Thyroid gland (tissue), 4 donors: Measurements from ENCODE around the gene SS18L1. TPM values are rescaled to one million over a fixed set of nuclear protein-coding genes. Genes with fewer than 3 reads are reported as not detected.

Source experiments
- DNase-seq, 2 donors: peaks; one replicate each; pipeline ENCODE4 v3.0.0-alpha.2; 2019
- H3K27ac ChIP-seq, 3 donors: fragments of 200-600 bp; sonication (generic); 1 replicate in 2 of 3; 2 replicates in 1 of 3; pipeline ENCODE4 v1.5.1; 2016 to 2019; ENCODE audit warnings: mild to moderate bottlenecking in 1 of 3, moderate library complexity in 1 of 3
- H3K27me3 ChIP-seq: fragments of 200-600 bp; sonication (generic); one replicate; pipeline ENCODE4 v1.5.1; 2019
- H3K36me3 ChIP-seq, 2 donors: fragments of 200-600 bp; sonication (generic); one replicate each; pipeline ENCODE4 v1.5.1; 2016 to 2019
- H3K4me1 ChIP-seq, 2 donors: fragments of 200-600 bp; sonication (generic); one replicate each; pipeline ENCODE4 v1.5.1; 2017 to 2019
- H3K4me3 ChIP-seq, 3 donors: fragments of 200-600 bp; sonication (generic); replicated peaks in 1 of 3; 1 replicate in 2 of 3; 2 replicates in 1 of 3; pipeline ENCODE4 v1.5.1; 2016; ENCODE audit warnings: mild to moderate bottlenecking in 1 of 3
- H3K9me3 ChIP-seq: fragments of 200-600 bp; sonication (generic); one replicate; pipeline ENCODE4 v1.5.1; 2017
- CTCF ChIP-seq, 6 experiments: fragments of 200-600 bp in 3 of 6; fragments of 450-650 bp in 3 of 6; sonication (generic) in 3 of 6; IDR thresholded peaks; one replicate each; pipeline ENCODE4 v1.5.1; 2016 to 2019; ENCODE audit warnings: antibody characterized with exemption in 6 of 6, mild to moderate bottlenecking in 2 of 6, inconsistent platforms in 1 of 6, moderate library complexity in 1 of 6
- POLR2A ChIP-seq, 2 donors: fragments of 450-650 bp; IDR thresholded peaks; one replicate each; pipeline ENCODE4 v1.6.1; 2017; ENCODE audit warnings: antibody characterized with exemption in 2 of 2, mild to moderate bottlenecking in 2 of 2, moderate library complexity in 1 of 2
- WGBS, 2 donors: methylation state at CpG; one replicate each; pipeline ENCODE4 v1.1.5; 2017; 5-methylcytosine and 5-hydroxymethylcytosine counted together
- intact Hi-C: fragments of 100-400 bp; cut with DNase I; formaldehyde crosslinking; loops from one replicate; pipeline ENCODE4 v1.15.1; 2023
- total RNA-seq, 4 donors: library from RNA; depleted of rRNA; stranded (reverse); fragments of >200 nt; gene quantifications; one replicate each; pipeline ENCODE4 v1.2.3, GENCODE V29; 2016

SS18L1 gene
- total RNA-seq, 4 donors from 2014 or later = 12.2 to 22.0 (median 15.2) TPM

GRCh38 chr20:62137478-62138203 lies 5.9 kb upstream of the SS18L1 start:
- no peak for DNase-seq
- TF ChIP-seq CTCF (IDR thresholded peaks at IDR 0.05) (no peak), POLR2A (IDR thresholded peaks at IDR 0.05) (no peak)
- peaks cover 48 to 63% of the 10 kb centered on the region in 2 donors for H3K36me3 ChIP-seq
- H3K27ac ChIP-seq = no peak overlapping the region
- H3K27me3 ChIP-seq = no peaks in the 10 kb centered on the region
- no peak overlapping the region for H3K4me3 ChIP-seq
- intact Hi-C loops = loop anchor here (5.0 kb wide), 1 partner anchor 125 kb away; no protein-coding TSS in a partner anchor
- H3K4me1 ChIP-seq = peaks cover 16 to 26% of the 10 kb centered on the region in 2 donors
- H3K9me3 ChIP-seq = no peaks in the 10 kb centered on the region
- 85 to 88% methylated on average over 8 of the region's 8 CpGs for WGBS, 2 donors

- Histone ChIP-seq H3K4me3 (no peak overlapping the region), H3K36me3 (peaks cover 45 to 59% of the 10 kb centered on the region in 2 donors), H3K27me3 (no peaks in the 10 kb centered on the region), H3K4me1 (peaks cover 16 to 26% of the 10 kb centered on the region in 2 donors), H3K9me3 (no peaks in the 10 kb centered on the region), H3K27ac (no peak overlapping the region)
- 85 to 87% methylated on average over 11 of the region's 11 CpGs for WGBS, 2 donors
- DNase-seq = no peak
- TF ChIP-seq POLR2A (IDR thresholded peaks at IDR 0.05) = no peak
- no peak for TF ChIP-seq CTCF (IDR thresholded peaks at IDR 0.05)
- intact Hi-C loops = loop anchor here (5.0 kb wide), 1 partner anchor 126 kb away; no protein-coding TSS in a partner anchor
Observed at GRCh38 chr20:62138204-62138543, 5.4 kb upstream of the SS18L1 start.

GRCh38 chr20:62138912-62139311 lies 4.7 kb upstream of the SS18L1 start:
- whole genome bisulfite sequencing, 2 donors = 94 to 96% methylated on average over 10 of the region's 10 CpGs

GRCh38 chr20:62139636-62140035 lies 3.9 kb upstream of the SS18L1 start:
- WGBS, 2 donors = 92 to 93% methylated on average over 10 to 13 of the region's 13 CpGs
- H3K4me1 ChIP-seq = peaks cover 20 to 24% of the 10 kb centered on the region in 2 donors
- no peaks in the 10 kb centered on the region for H3K9me3 ChIP-seq
- DNase-seq = no peak
- peaks cover 42 to 57% of the 10 kb centered on the region in 2 donors for H3K36me3 ChIP-seq
- H3K27me3 ChIP-seq = no peaks in the 10 kb centered on the region
- no peak overlapping the region for H3K27ac ChIP-seq
- intact Hi-C loops = loop anchor here (5.0 to 10.0 kb wide), 3 partner anchors 72 to 255 kb away; partner anchors contain the start of gene TAF4
- no peak overlapping the region for H3K4me3 ChIP-seq
- TF ChIP-seq CTCF (IDR thresholded peaks at IDR 0.05) = no peak
- no peak for TF ChIP-seq POLR2A (IDR thresholded peaks at IDR 0.05)

More at GRCh38 chr20:62138912-62139311, 4.7 kb upstream of the SS18L1 start:
- Histone ChIP-seq H3K36me3 (peaks cover 42 to 57% of the 10 kb centered on the region in 2 donors), H3K4me3 (no peak overlapping the region), H3K27me3 (no peaks in the 10 kb centered on the region), H3K4me1 (peaks cover 16 to 26% of the 10 kb centered on the region in 2 donors), H3K27ac (no peak overlapping the region), H3K9me3 (no peaks in the 10 kb centered on the region)
- no peak for DNase-seq
- no peak for TF ChIP-seq POLR2A (IDR thresholded peaks at IDR 0.05)
- no peak for TF ChIP-seq CTCF (IDR thresholded peaks at IDR 0.05)
- intact Hi-C loops = loop anchor here (5.0 kb wide), 1 partner anchor 127 kb away; no protein-coding TSS in a partner anchor

- Histone ChIP-seq H3K9me3 (no peaks in the 10 kb centered on the region), H3K4me3 (no peak overlapping the region), H3K4me1 (peaks cover 21 to 29% of the 10 kb centered on the region in 2 donors), H3K27ac (no peak overlapping the region), H3K27me3 (no peaks in the 10 kb centered on the region), H3K36me3 (peaks cover 36 to 43% of the 10 kb centered on the region in 2 donors)
- WGBS, 2 donors = 62 to 76% methylated on average over 7 of the region's 7 CpGs
- DNase-seq = no peak
- intact Hi-C loops = loop anchor here (5.0 to 10.0 kb wide), 2 partner anchors 74 to 254 kb away; partner anchors contain the start of gene TAF4
- TF ChIP-seq CTCF (IDR thresholded peaks at IDR 0.05) (no peak), POLR2A (IDR thresholded peaks at IDR 0.05) (no peak)
Observed at GRCh38 chr20:62141043-62141396, 2.5 kb upstream of the SS18L1 start.
